Endothelial cell of umbilical vein (primary cell): ENCODE results near the gene PERM1.

ENCODE experiments used
- EZH2 ChIP-seq: IDR thresholded peaks from 2 replicates; pipeline ENCODE4 v1.6.1; 2012; ENCODE audit warnings: borderline replicate concordance, low read depth, mild to moderate bottlenecking, moderate library complexity, low read length, inconsistent platforms; ENCODE audit not compliant: severe bottlenecking
- JUN ChIP-seq: IDR thresholded peaks from 2 replicates; pipeline ENCODE4 v1.6.1; 2011; ENCODE audit warnings: borderline replicate concordance, low read depth; ENCODE audit not compliant: insufficient read length, insufficient read depth
- MYC ChIP-seq: IDR thresholded peaks from one replicate; pipeline ENCODE4 v1.6.1; 2011; ENCODE audit warnings: mild to moderate bottlenecking, low read depth, low read length
- POLR2A ChIP-seq: IDR thresholded peaks from 2 replicates; pipeline ENCODE4 v1.6.1; 2012; ENCODE audit warnings: low read depth, mild to moderate bottlenecking, control low read depth, low read length
- TF ChIP-seq, protein P1 (sequence below), 2 donors: IDR thresholded peaks; 1 replicate in 1 of 2; 2 replicates in 1 of 2; pipeline ENCODE4 v1.5.1; 2011; ENCODE audit warnings: low read length in 2 of 2, mild to moderate bottlenecking in 2 of 2, moderate library complexity in 2 of 2, control low read depth in 1 of 2, inconsistent platforms in 1 of 2, low read depth in 1 of 2; ENCODE audit not compliant: insufficient read depth in 1 of 2; ENCODE audit errors: extremely low read depth in 1 of 2

DNA sequence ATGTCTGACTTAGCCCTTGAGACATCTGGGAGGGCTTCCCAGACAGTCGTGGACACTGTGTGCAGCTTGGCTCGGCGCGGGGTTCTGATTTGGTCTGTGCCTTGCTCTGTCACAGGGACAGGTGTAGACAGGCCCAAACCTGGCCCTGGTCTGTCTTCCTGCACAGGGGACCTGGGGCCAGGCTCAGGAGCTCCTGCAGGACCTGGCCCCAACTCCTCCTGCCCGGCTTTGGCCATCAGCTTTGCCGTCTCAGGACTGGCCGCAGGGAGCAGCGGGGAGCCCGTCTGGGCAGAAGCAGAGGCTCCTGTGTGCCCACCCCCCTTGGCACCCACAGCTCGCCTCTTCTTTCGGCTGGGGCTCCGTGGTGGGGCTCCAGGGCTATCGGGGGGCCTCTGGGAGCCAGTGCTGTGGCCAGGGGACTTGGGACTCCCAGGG, 1.7 kb downstream of the PERM1 start:
- TF ChIP-seq, protein P1, sequence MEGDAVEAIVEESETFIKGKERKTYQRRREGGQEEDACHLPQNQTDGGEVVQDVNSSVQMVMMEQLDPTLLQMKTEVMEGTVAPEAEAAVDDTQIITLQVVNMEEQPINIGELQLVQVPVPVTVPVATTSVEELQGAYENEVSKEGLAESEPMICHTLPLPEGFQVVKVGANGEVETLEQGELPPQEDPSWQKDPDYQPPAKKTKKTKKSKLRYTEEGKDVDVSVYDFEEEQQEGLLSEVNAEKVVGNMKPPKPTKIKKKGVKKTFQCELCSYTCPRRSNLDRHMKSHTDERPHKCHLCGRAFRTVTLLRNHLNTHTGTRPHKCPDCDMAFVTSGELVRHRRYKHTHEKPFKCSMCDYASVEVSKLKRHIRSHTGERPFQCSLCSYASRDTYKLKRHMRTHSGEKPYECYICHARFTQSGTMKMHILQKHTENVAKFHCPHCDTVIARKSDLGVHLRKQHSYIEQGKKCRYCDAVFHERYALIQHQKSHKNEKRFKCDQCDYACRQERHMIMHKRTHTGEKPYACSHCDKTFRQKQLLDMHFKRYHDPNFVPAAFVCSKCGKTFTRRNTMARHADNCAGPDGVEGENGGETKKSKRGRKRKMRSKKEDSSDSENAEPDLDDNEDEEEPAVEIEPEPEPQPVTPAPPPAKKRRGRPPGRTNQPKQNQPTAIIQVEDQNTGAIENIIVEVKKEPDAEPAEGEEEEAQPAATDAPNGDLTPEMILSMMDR (IDR thresholded peaks at IDR 0.05; ENCODE audit: extremely low read depth in 1 of 2, insufficient read depth in 1 of 2, low read depth in 1 of 2, low read length in 2 of 2) = no peak
- TF ChIP-seq EZH2 (no peak), JUN (no peak), POLR2A (no peak), MYC (no peak)
